PC-9 (cell line): ENCODE data around the gene BTBD1. TPM values are rescaled to one million over a fixed set of nuclear protein-coding genes. Genes with fewer than 3 reads are reported as not detected.

Experiments
- BruUV-seq: library from RNA; stranded (reverse); fragments of 400-500 nt; replicated peaks from 2 replicates; lab custom pipeline; 2021; lab: Mats Ljungman, UMichigan
- CTCF ChIA-PET: fragments of 300-600 bp; sonication (Branson Sonifier 250); formaldehyde crosslinking; loops from one replicate; lab custom pipeline; 2022; ENCODE audit warnings: antibody characterized with exemption; lab: Charles Lee
- POLR2A ChIA-PET: fragments of 300-600 bp; sonication (Branson Sonifier 250); formaldehyde crosslinking; loops from one replicate; lab custom pipeline; 2022; ENCODE audit warnings: antibody characterized with exemption; ENCODE audit not compliant: unreplicated experiment; lab: Charles Lee
- DNase-seq, 2 experiments: peaks; one replicate each; pipeline versions ENCODE4 v3.0.0 to v3.0.0-alpha.2; 2015 to 2022; ENCODE audit warnings: mixed read lengths in 1 of 2
- H2AFZ ChIP-seq: fragments of 200-600 bp; sonication (generic); 2 replicates; pipeline ENCODE4 v1.8.1; 2017; ENCODE audit warnings: antibody characterized with exemption
- H3F3A ChIP-seq: fragments of 200-600 bp; sonication (generic); 2 replicates; pipeline ENCODE4 v1.8.1; 2017; ENCODE audit warnings: antibody characterized with exemption, mild to moderate bottlenecking, low read depth; ENCODE audit not compliant: insufficient read depth
- H3K27ac ChIP-seq: fragments of 200-600 bp; sonication (generic); 2 replicates; pipeline ENCODE4 v1.6.1; 2016; ENCODE audit warnings: mixed run types
- H3K27me3 ChIP-seq: fragments of 200-600 bp; sonication (generic); 2 replicates; pipeline ENCODE4 v1.6.1; 2016; ENCODE audit warnings: low read depth, mixed run types; ENCODE audit not compliant: insufficient read depth
- H3K36me3 ChIP-seq: fragments of 200-600 bp; sonication (generic); 2 replicates; pipeline ENCODE4 v1.6.1; 2016; ENCODE audit warnings: low read depth, mixed run types
- H3K4me1 ChIP-seq: fragments of 200-600 bp; sonication (generic); replicated peaks from 2 replicates; pipeline ENCODE4 v1.6.1; 2016; ENCODE audit warnings: mixed run types; ENCODE audit not compliant: insufficient read depth
- H3K4me2 ChIP-seq: fragments of 200-600 bp; sonication (generic); 2 replicates; pipeline ENCODE4 v1.6.1; 2017; ENCODE audit warnings: mixed run types
- H3K4me3 ChIP-seq: fragments of 200-600 bp; sonication (generic); 2 replicates; pipeline ENCODE4 v1.6.1; 2016; ENCODE audit warnings: mixed run types
- H3K79me2 ChIP-seq: fragments of 200-600 bp; sonication (generic); 2 replicates; pipeline ENCODE4 v1.6.1; 2017; ENCODE audit warnings: low read depth, mixed run types
- H3K9me2 ChIP-seq: fragments of 200-600 bp; sonication (generic); 2 replicates; pipeline ENCODE4 v1.8.1; 2017; ENCODE audit warnings: mild to moderate bottlenecking; ENCODE audit not compliant: insufficient read depth
- H3K9me3 ChIP-seq: fragments of 200-600 bp; sonication (generic); 2 replicates; pipeline ENCODE4 v1.8.1; 2016; ENCODE audit warnings: low read depth; ENCODE audit not compliant: insufficient read depth
- H4K20me1 ChIP-seq: fragments of 200-600 bp; sonication (generic); 2 replicates; pipeline ENCODE4 v1.8.1; 2017; ENCODE audit not compliant: insufficient read depth
- EZH2 ChIP-seq: fragments of 200-600 bp; sonication (generic); IDR thresholded peaks from 2 replicates; pipeline ENCODE4 v1.8.0; 2017; ENCODE audit warnings: antibody characterized with exemption, low read depth
- intact Hi-C: fragments of 100-400 bp; cut with micrococcal nuclease; formaldehyde crosslinking; loops from one replicate; pipeline ENCODE4 v1.10.0; 2022; ENCODE audit not compliant: unreplicated experiment
- total RNA-seq: library from RNA; stranded (reverse); gene quantifications from 2 replicates; pipeline ENCODE4 v1.2.3, GENCODE V29; 2021
- TF ChIP-seq, protein P1 (sequence below): fragments of 200-600 bp; sonication (generic); conservative IDR thresholded peaks from 2 replicates; pipeline ENCODE4 v1.6.1; 2017; ENCODE audit warnings: mixed run types, antibody characterized with exemption, mild to moderate bottlenecking, moderate library complexity

Gene BTBD1
- total RNA-seq, 1 experiment from 2014 or later: 28.2 TPM

DNA sequence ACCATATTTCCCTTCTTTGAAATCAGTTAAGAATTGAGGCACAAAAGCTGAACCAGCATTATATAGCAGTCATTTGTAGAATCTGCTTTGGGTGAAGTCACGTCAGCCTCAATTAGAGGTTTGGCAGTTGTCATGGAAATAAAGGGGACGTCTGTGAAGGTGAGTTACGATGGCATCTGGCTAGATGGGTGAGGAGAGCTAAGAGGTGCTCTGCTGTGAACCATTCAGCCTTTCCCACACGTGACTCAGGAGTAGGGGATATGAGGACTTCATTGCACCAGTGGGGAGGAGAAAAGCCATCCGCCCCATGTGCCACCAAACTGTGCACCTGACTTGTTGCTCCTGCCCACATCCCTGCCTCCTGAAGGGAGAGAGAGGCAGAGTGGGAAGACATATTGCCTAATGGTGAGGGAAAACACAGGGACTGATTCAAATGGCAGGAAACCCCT lies 52.8 kb downstream of the BTBD1 start:
- Histone ChIP-seq H4K20me1 (peaks cover 11% of the 10 kb centered on the region; the same call in 1 of the 2 replicates), H3K9me2 (no peaks in the 10 kb centered on the region), H3K27me3 (no peaks in the 10 kb centered on the region), H3F3A (peaks cover 13% of the 10 kb centered on the region; the same call in 1 of the 2 replicates), H3K4me3 (no peak overlapping the region), H3K36me3 (peaks cover 21% of the 10 kb centered on the region), H3K4me2 (no peak overlapping the region), H3K27ac (no peak overlapping the region), H3K79me2 (peaks cover 20% of the 10 kb centered on the region), H2AFZ (no peak overlapping the region), H3K9me3 (no peaks in the 10 kb centered on the region), H3K4me1 (peaks cover 15% of the 10 kb centered on the region)
- ChIA-PET POLR2A (no interaction called here), CTCF (no interaction called here)
- BruUV-seq: no TSS peak
- DNase-seq: no peak
- TF ChIP-seq, protein P1, sequence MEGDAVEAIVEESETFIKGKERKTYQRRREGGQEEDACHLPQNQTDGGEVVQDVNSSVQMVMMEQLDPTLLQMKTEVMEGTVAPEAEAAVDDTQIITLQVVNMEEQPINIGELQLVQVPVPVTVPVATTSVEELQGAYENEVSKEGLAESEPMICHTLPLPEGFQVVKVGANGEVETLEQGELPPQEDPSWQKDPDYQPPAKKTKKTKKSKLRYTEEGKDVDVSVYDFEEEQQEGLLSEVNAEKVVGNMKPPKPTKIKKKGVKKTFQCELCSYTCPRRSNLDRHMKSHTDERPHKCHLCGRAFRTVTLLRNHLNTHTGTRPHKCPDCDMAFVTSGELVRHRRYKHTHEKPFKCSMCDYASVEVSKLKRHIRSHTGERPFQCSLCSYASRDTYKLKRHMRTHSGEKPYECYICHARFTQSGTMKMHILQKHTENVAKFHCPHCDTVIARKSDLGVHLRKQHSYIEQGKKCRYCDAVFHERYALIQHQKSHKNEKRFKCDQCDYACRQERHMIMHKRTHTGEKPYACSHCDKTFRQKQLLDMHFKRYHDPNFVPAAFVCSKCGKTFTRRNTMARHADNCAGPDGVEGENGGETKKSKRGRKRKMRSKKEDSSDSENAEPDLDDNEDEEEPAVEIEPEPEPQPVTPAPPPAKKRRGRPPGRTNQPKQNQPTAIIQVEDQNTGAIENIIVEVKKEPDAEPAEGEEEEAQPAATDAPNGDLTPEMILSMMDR: no peak
- no peak for TF ChIP-seq EZH2
- intact Hi-C loops: no loop called here

DNA sequence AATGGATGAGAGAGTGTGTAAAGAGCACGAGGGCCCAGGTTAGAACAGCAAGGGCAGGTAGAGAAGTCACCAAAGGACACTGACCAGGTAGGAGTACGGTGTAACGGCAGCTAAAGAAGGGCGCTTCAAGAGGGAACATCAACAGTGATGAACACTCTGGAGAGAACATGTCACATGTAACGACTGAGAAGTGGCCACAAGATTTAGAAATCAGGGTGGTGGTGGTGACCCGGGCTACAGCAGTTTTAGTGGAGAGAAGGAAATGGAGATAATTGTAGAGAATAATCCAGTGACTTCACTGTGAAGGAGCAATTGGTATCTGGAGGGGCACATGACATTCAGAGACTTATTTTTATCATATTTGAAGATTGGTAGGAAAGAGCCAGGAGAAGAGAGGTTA lies 54.4 kb downstream of the BTBD1 start:
- intact Hi-C loops: no loop called here
- H3K27me3 ChIP-seq: no peaks in the 10 kb centered on the region
- H2AFZ ChIP-seq: no peak overlapping the region
- peaks cover 11% of the 10 kb centered on the region; the same call in 1 of the 2 replicates for H4K20me1 ChIP-seq
- no peaks in the 10 kb centered on the region for H3K9me2 ChIP-seq
- ChIA-PET POLR2A (no interaction called here), CTCF (no interaction called here)
- H3K27ac ChIP-seq: no peak overlapping the region
- peaks cover 21% of the 10 kb centered on the region for H3K79me2 ChIP-seq
- H3K36me3 ChIP-seq: peaks cover 20% of the 10 kb centered on the region
- peak overlapping the region; percentile 90; the same call in 1 of the 2 replicates for H3K4me2 ChIP-seq
- TF ChIP-seq EZH2: no peak
- TF ChIP-seq, protein P1: no peak
- H3F3A ChIP-seq: peaks cover 13% of the 10 kb centered on the region; the same call in 1 of the 2 replicates
- no TSS peak for BruUV-seq
- H3K4me1 ChIP-seq: peaks cover 15% of the 10 kb centered on the region
- no peaks in the 10 kb centered on the region for H3K9me3 ChIP-seq
- H3K4me3 ChIP-seq: no peak overlapping the region
- no peak for DNase-seq

DNA sequence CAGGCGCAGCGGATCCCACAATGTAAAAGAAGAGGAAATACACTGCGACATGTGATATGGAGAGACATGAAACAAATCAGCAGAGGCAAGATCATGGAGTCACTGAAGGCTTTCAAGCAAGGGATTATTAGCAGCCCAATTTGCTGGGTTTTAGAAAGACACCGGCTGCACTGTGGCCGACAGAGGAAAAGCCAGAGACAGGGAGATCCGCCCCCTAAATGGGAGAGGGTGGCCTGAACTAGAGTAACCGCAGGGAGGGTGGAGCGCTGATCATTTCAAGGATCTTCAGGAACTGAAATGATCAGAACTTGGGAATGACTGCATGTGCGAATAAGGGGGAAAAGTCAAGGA lies 55.0 kb downstream of the BTBD1 start:
- no peak overlapping the region for H3K27ac ChIP-seq
- peak overlapping the region; percentile 92; the same call in 1 of the 2 replicates for H3K4me3 ChIP-seq
- TF ChIP-seq EZH2: no peak
- TF ChIP-seq, protein P1: no peak
- H4K20me1 ChIP-seq: peaks cover 11% of the 10 kb centered on the region; the same call in 1 of the 2 replicates
- no peaks in the 10 kb centered on the region for H3K9me3 ChIP-seq
- BruUV-seq: TSS peak; percentile 65
- H3K4me2 ChIP-seq: peak overlapping the region; percentile 90
- peaks cover 14% of the 10 kb centered on the region for H3K36me3 ChIP-seq
- no peaks in the 10 kb centered on the region for H3K9me2 ChIP-seq
- DNase-seq: no peak
- peak overlapping the region; percentile 91 for H2AFZ ChIP-seq
- H3K27me3 ChIP-seq: no peaks in the 10 kb centered on the region
- POLR2A ChIA-PET: no interaction called here
- CTCF ChIA-PET: interaction anchor here (0.6 to 1.5 kb wide), 3 partner anchors 32 to 202 kb away, joined by 4 to 6 read pairs (median 4); no protein-coding TSS in a partner anchor
- intact Hi-C loops: no loop called here
- H3F3A ChIP-seq: peaks cover 11% of the 10 kb centered on the region; the same call in 1 of the 2 replicates
- peaks cover 15% of the 10 kb centered on the region for H3K4me1 ChIP-seq
- H3K79me2 ChIP-seq: peaks cover 21% of the 10 kb centered on the region
